GM12878 (cell line): ENCODE measurements around the gene SRP14. TPM values are rescaled to one million over a fixed set of nuclear protein-coding genes. Genes with fewer than 3 reads are reported as not detected.

Experiments
- ATAC-seq: fragments of 200-7000 bp; cut with Tn5 transposase; 3 replicates; pipeline ENCODE4 v1.9.1; 2020; ENCODE audit warnings: mild to moderate bottlenecking, moderate library complexity
- BruUV-seq: library from RNA; stranded (reverse); fragments of 400-500 nt; replicated peaks from 2 replicates; lab custom pipeline; 2021; lab: Mats Ljungman, UMichigan
- CTCF ChIA-PET: fragments of 300-600 bp; sonication (Branson Sonifier 250); formaldehyde crosslinking; extraction: SDS; loops from one replicate; lab custom pipeline; 2021; ENCODE audit warnings: inconsistent platforms; lab: Yijun Ruan, JAX
- POLR2A ChIA-PET: fragments of 350-600 bp; formaldehyde crosslinking; extraction: SDS; loops from one replicate; lab custom pipeline; 2021; ENCODE audit warnings: inconsistent platforms; lab: Charles Lee
- RAD21 ChIA-PET: fragments of 300-600 bp; sonication (Branson Sonifier 250); formaldehyde crosslinking; loops from one replicate; lab custom pipeline; 2023; ENCODE audit warnings: antibody characterized with exemption; ENCODE audit not compliant: unreplicated experiment; lab: Charles Lee
- SMC1A ChIA-PET: fragments of 300-600 bp; sonication (Branson Sonifier 250); formaldehyde crosslinking; loops from one replicate; lab custom pipeline; 2023; ENCODE audit not compliant: unreplicated experiment, uncharacterized antibody; lab: Charles Lee
- DNase-seq: peaks from one replicate; pipeline ENCODE4 v3.0.0-alpha.2; 2011; ENCODE audit warnings: low read depth, low spot score
- FAIRE-seq: peaks from 3 replicates; lab custom pipeline; 2011; peaks lifted over from hg19 to GRCh38; lab: Jason Lieb, UNC
- H2AFZ ChIP-seq: 2 replicates; pipeline ENCODE4 v1.6.0; 2011; ENCODE audit warnings: low read depth, low read length, control low read depth; ENCODE audit not compliant: control insufficient read depth
- H3K27ac ChIP-seq: 2 replicates; pipeline ENCODE4 v1.5.1; 2011; ENCODE audit warnings: control low read depth; ENCODE audit not compliant: control insufficient read depth, insufficient read depth
- H3K27me3 ChIP-seq, 2 experiments: replicated peaks in 1 of 2; 2 replicates each; pipeline versions ENCODE4 v1.6.0 to v1.6.1; 2011; ENCODE audit warnings: low read length in 1 of 2; ENCODE audit not compliant: control insufficient read depth in 2 of 2, insufficient read depth in 2 of 2
- H3K36me3 ChIP-seq, 2 experiments: 2 replicates each; pipeline ENCODE4 v1.5.1; 2011; ENCODE audit warnings: low read length in 1 of 2; ENCODE audit not compliant: control insufficient read depth in 2 of 2, insufficient read depth in 2 of 2
- H3K4me1 ChIP-seq: 2 replicates; pipeline ENCODE4 v1.6.1; 2011; ENCODE audit warnings: mild to moderate bottlenecking, low read length, moderate library complexity, mixed read lengths; ENCODE audit not compliant: control insufficient read depth, insufficient read depth
- H3K4me2 ChIP-seq: 2 replicates; pipeline ENCODE4 v1.6.0; 2011; ENCODE audit warnings: control low read depth; ENCODE audit not compliant: control insufficient read depth, insufficient read depth
- H3K4me3 ChIP-seq: fragments of 200-600 bp; sonication (generic); 2 replicates; pipeline ENCODE4 v1.5.1; 2016
- H3K79me2 ChIP-seq: 2 replicates; pipeline ENCODE4 v1.6.0; 2011; ENCODE audit warnings: low read length; ENCODE audit not compliant: control insufficient read depth, insufficient read depth
- H3K9ac ChIP-seq: 2 replicates; pipeline ENCODE4 v1.8.0; 2011; ENCODE audit warnings: low read length, control low read depth, mixed read lengths; ENCODE audit not compliant: control insufficient read depth, insufficient read depth
- H3K9me3 ChIP-seq: replicated peaks from 3 replicates; pipeline ENCODE4 v1.5.1; 2011; ENCODE audit warnings: mild to moderate bottlenecking, low read length; ENCODE audit not compliant: control insufficient read depth, insufficient read depth
- H4K20me1 ChIP-seq: 2 replicates; pipeline ENCODE4 v1.6.0; 2011; ENCODE audit not compliant: control insufficient read depth, insufficient read depth
- CEBPB ChIP-seq, 2 experiments: fragments of 150-350 bp in 1 of 2; IDR thresholded peaks; 2 replicates each; pipeline ENCODE4 v1.6.1; 2012 to 2014; ENCODE audit warnings: low read depth in 2 of 2, low read length in 2 of 2, borderline replicate concordance in 1 of 2, inconsistent platforms in 1 of 2
- CREM ChIP-seq: IDR thresholded peaks from 2 replicates; pipeline ENCODE4 v1.6.1; 2014; ENCODE audit warnings: antibody characterized with exemption, low read depth
- GABPA ChIP-seq: IDR thresholded peaks from 2 replicates; pipeline ENCODE4 v1.6.1; 2014; ENCODE audit warnings: antibody characterized with exemption, low read depth, mild to moderate bottlenecking, inconsistent platforms
- IKZF1 ChIP-seq: fragments of 450-650 bp; conservative IDR thresholded peaks from 2 replicates; pipeline ENCODE4 v1.6.1; 2017; ENCODE audit warnings: antibody characterized with exemption, mild to moderate bottlenecking
- JUND ChIP-seq: IDR thresholded peaks from 2 replicates; pipeline ENCODE4 v1.6.1; 2012; ENCODE audit warnings: low read depth, mild to moderate bottlenecking, low read length, improper control_type of control experiment, moderate library complexity
- NFIC ChIP-seq: IDR thresholded peaks from 2 replicates; pipeline ENCODE4 v1.6.1; 2012; ENCODE audit warnings: low read depth, mild to moderate bottlenecking, inconsistent platforms, low read length, moderate library complexity
- RCOR1 ChIP-seq: conservative IDR thresholded peaks from 2 replicates; pipeline ENCODE4 v1.6.1; 2012; ENCODE audit warnings: low read depth, low read length, improper control_type of control experiment
- SUPT20H ChIP-seq: IDR thresholded peaks from 2 replicates; pipeline ENCODE4 v1.6.1; 2011; ENCODE audit warnings: low read depth, mild to moderate bottlenecking, low read length, moderate library complexity, borderline replicate concordance; ENCODE audit not compliant: control insufficient read depth
- ZBTB4 ChIP-seq: fragments of 450-650 bp; formaldehyde crosslinking; IDR thresholded peaks from 2 replicates; pipeline ENCODE4 v1.4.0; 2022; ENCODE audit warnings: mild to moderate bottlenecking, moderate library complexity
- WGBS: methylation state at CpG from one replicate; pipeline ENCODE4 v1.1.6; 2016; ENCODE audit warnings: low lambda C conversion rate; ENCODE audit not compliant: insufficient replicate concordance, insufficient coverage; ENCODE audit errors: missing lambda C conversion rate; 5-methylcytosine and 5-hydroxymethylcytosine counted together
- in situ Hi-C: fragments of 300-500 bp; cut with MboI; formaldehyde crosslinking; loops from 9 replicates; pipeline ENCODE4 v1.14.3; 2018; ENCODE audit warnings: mixed read lengths
- intact Hi-C: fragments of 100-400 bp; cut with micrococcal nuclease; formaldehyde crosslinking; loops from one replicate; pipeline ENCODE4 v1.14.2; 2022; ENCODE audit not compliant: unreplicated experiment
- polyA plus RNA-seq, 11 experiments: library from polyadenylated mRNA; depleted of rRNA in 4 of 11; unstranded in 6 of 11; stranded (reverse) in 5 of 11; fragments of >200 nt; fragmentation: Nextera tagmentation in 4 of 11; fragmentation: Illumina TruSeq in 1 of 11; extraction: Ambion mirVana in 4 of 11; extraction: Trizol in 1 of 11; gene quantifications; 1 replicate in 1 of 11; 2 replicates in 10 of 11; pipeline versions ENCODE4 v1.2.1 to v1.2.3, GENCODE V29; 2011 to 2016; ENCODE audit warnings: inconsistent platforms in 2 of 11, missing spikeins in 2 of 11, low read depth in 1 of 11
- total RNA-seq, 4 experiments: library from RNA; depleted of rRNA in 3 of 4; stranded (reverse); fragments of >200 nt in 3 of 4; fragmentation: Illumina TruSeq in 1 of 4; extraction: Trizol in 1 of 4; gene quantifications; 2 replicates each; pipeline versions ENCODE4 v1.2.1 to v1.2.3, GENCODE V29; 2013 to 2021
- TF ChIP-seq, protein P1 (sequence below): IDR thresholded peaks from 2 replicates; pipeline ENCODE4 v1.6.1; 2011; ENCODE audit warnings: borderline replicate concordance, low read depth, mild to moderate bottlenecking, moderate library complexity, low read length; ENCODE audit not compliant: insufficient read depth, poor library complexity, severe bottlenecking

SRP14 gene
- total and polyA plus RNA-seq, 10 of the 15 experiments (the other 5 are each of a cell fraction or from before 2014, with no cell fraction given) = 141 to 1,182 (median 493) TPM

GRCh38 chr15:39990706-39991105 is 48.3 kb downstream of the SRP14 start:
- H2AFZ ChIP-seq = no peak overlapping the region
- H3K4me2 ChIP-seq = no peak overlapping the region
- no peak overlapping the region for H3K4me3 ChIP-seq
- H3K4me1 ChIP-seq = no peaks in the 10 kb centered on the region
- BruUV-seq = no TSS peak
- in situ Hi-C loops = no loop called here
- 87% methylated on average over 6 of the region's 6 CpGs for WGBS
- H3K27me3 ChIP-seq = no peaks in the 10 kb centered on the region
- SMC1A ChIA-PET = no interaction called here
- no peak for DNase-seq
- no peaks in the 10 kb centered on the region for H4K20me1 ChIP-seq
- peaks cover 0 to 12% of the 10 kb centered on the region in 2 experiments; a peak in 3 of 4 replicates for H3K36me3 ChIP-seq
- CTCF ChIA-PET = no interaction called here
- RAD21 ChIA-PET = no interaction called here
- no peak for ATAC-seq
- no peak for FAIRE-seq
- H3K9ac ChIP-seq = no peak overlapping the region
- no peak for TF ChIP-seq CEBPB (IDR thresholded peaks at IDR 0.05; ENCODE audit: borderline replicate concordance in 1 of 2, low read depth in 2 of 2, low read length in 2 of 2)
- no peak for TF ChIP-seq CREM
- TF ChIP-seq RCOR1 = no peak
- no peak for TF ChIP-seq IKZF1
- no peak for TF ChIP-seq JUND
- TF ChIP-seq, all 136 proteins: peak for 0
- no peak overlapping the region for H3K27ac ChIP-seq
- POLR2A ChIA-PET = no interaction called here
- intact Hi-C loops = no loop called here
- H3K9me3 ChIP-seq = no peaks in the 10 kb centered on the region
- no peaks in the 10 kb centered on the region for H3K79me2 ChIP-seq

DNA sequence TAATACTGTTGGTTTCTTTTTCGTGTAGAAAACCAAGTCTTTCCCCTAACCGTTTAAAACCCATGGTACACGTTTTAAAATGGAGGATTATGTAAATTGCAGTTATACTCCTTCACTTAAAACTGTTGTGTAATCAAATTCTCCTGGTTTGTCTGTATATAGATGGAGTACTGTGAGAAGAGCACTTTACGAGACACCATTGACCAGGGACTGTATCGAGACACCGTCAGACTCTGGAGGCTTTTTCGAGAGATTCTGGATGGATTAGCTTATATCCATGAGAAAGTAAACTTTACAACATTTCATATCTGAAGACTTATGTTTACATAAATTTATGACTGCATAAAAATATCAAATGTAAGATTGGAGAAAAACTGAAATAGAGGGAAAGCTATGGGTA is 51.2 kb downstream of the SRP14 start:
- RAD21 ChIA-PET = no interaction called here

More for the DNA sequence above, 51.2 kb downstream of the SRP14 start:
- ChIA-PET POLR2A (interaction anchor here (1.4 kb wide), 1 partner anchor 8 kb away, joined by 4 read pairs; no protein-coding TSS in a partner anchor), SMC1A (interaction anchor here (1.0 to 1.5 kb wide), 2 partner anchors 12 to 20 kb away, joined by 3 read pairs; no protein-coding TSS in a partner anchor), CTCF (no interaction called here)
- in situ Hi-C loops = no loop called here
- ATAC-seq (no peak), FAIRE-seq (no peak), DNase-seq (no peak)
- Histone ChIP-seq H4K20me1 (no peaks in the 10 kb centered on the region), H2AFZ (no peak overlapping the region), H3K27me3 (no peaks in the 10 kb centered on the region), H3K9ac (no peak overlapping the region), H3K9me3 (no peaks in the 10 kb centered on the region), H3K4me3 (no peak overlapping the region), H3K4me2 (no peak overlapping the region), H3K4me1 (no peaks in the 10 kb centered on the region), H3K79me2 (no peaks in the 10 kb centered on the region), H3K36me3 (peaks cover 0 to 7% of the 10 kb centered on the region in 2 experiments; a peak in 2 of 4 replicates), H3K27ac (no peak overlapping the region)
- TF ChIP-seq, protein P1, sequence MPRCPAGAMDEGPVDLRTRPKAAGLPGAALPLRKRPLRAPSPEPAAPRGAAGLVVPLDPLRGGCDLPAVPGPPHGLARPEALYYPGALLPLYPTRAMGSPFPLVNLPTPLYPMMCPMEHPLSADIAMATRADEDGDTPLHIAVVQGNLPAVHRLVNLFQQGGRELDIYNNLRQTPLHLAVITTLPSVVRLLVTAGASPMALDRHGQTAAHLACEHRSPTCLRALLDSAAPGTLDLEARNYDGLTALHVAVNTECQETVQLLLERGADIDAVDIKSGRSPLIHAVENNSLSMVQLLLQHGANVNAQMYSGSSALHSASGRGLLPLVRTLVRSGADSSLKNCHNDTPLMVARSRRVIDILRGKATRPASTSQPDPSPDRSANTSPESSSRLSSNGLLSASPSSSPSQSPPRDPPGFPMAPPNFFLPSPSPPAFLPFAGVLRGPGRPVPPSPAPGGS = no peak
- TF ChIP-seq CEBPB (IDR thresholded peaks at IDR 0.05; ENCODE audit: borderline replicate concordance in 1 of 2, low read depth in 2 of 2, low read length in 2 of 2) = no peak
- TF ChIP-seq ZBTB4 (CRISPR knock-in tag) = no peak
- TF ChIP-seq GABPA = no peak
- no peak for TF ChIP-seq SUPT20H
- no peak for TF ChIP-seq NFIC
- BruUV-seq = no TSS peak
- WGBS = 89% methylated on average over 7 of the region's 7 CpGs
- intact Hi-C loops = no loop called here
